Measurements from ENCODE around the gene MME.
"Not testable (repeated sequence)": the region's sequence is repeated elsewhere in the genome, so short reads cannot be mapped to it uniquely, and the experiment has no call there.

MME gene

DNA sequence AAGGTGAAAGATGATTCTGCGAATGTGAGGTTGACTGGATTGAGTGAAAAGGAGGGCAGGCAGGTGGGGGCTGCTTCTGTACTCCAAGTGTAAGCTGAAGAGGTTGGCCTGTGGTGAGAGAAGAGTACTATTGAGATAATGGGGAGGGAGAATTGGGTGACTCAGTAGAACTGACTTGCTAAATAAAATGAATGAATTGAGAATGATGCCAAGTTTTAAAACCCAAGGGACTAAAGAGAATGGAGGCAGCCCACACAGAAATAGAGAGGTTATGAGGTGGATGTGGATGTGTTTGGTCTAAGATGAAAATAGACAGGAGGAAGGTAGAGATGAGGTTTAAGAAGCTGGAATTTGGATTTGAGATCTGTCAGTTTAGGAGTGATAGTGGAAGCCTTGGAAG lies 5.9 kb downstream of the MME start:
- DNase-seq: no peak

DNA sequence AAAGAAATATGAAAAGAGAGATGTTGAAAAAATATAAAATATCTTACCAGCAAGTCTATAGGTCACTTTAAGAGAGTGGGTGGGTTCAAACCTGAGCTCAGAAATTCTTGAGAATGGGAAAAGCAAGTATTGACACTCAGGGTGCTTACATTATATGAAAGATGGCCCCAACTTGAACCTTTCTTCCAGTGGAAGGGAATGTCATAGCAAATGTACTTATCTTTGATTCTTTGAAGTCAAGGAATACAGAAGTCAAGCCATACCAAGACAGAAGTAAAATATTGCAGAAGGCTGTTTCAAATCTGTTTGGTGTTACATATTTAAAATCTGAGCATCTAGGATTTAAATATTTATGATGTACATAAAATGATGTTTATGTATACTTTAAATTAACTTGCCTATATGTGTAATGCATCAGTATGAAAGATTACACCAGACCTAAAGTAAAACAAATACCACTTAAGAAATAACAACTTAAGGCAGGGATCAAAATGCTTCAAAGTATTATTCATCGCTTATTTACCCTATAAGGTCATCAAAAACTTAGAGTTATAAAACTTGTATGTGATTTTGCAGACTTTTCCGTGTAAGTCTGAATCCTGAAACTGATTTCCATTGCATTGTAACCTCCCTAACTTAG lies 8.7 kb downstream of the MME start:
- no peak for DNase-seq

DNA sequence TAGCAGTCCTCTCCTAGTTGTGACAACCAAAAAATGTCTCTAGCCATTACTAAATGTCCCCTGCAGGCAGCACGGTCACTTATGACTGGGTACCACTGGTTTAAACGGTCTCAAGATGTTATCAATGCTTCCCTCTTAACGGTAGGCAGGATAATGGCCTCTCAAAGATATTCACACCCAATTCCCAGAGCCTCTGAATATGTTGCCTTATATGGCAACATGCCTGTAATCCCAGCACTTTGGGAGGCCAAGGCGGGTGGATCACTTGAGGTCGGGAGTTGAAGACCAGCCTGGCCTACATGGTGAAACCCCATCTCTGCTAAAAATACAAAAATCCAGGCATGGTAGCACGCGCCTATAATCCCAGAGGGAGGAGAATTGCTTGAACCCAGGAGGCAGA lies 9.4 kb downstream of the MME start:
- DNase-seq: no peak

DNA sequence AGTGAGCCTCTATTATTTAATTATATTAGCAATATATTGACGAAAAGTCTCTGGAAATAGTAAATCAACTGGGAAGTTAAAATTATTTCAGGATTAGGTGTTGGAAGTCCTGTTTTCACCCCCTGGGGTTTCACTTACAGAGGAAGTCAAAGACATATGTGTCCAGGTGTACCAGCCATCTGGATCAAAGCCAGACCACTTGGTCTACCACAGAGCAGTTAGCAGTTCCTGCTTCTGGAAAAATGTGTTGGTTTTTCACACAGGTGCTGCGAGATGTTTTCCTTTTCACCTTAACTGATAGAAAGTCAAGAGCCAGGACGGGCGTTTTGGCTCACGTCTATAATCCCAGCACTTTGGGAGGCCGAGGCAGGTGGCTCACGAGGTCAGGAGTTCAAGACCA lies 13.1 kb downstream of the MME start:
- DNase-seq: no peak

DNA sequence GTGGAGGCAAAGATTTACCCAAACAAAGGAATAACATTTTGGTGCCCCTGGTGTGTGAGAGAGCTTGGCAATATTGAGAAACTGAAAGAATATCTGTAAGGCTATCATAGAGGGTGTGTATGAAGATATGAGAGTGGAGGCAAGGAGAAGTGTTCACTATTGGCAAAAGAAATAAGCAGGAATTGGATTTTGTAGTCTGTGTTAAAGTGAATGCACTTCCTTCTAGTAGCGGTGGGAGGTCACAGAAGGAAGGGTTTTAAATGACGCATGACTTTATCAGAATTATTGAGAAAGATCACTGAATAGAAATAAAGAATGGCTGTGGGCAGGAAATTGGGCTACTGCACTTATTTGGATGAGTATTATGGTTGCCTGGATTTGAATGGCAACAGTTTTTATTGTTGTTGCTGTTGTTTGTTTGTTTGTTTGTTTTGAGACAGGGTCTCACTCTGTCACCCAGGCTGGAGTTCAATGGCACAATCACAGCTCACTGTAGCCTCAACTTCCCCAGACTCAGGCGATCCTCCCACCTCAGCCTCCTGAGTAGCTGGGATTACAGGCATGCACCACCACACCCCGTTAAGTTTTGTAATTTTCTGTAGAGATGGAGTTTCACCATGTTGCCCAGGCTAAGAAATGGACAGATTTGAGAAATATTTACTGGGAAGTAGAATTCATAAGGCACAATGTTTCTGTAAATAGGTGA lies 16.3 kb downstream of the MME start:
- DNase-seq: no peak

DNA sequence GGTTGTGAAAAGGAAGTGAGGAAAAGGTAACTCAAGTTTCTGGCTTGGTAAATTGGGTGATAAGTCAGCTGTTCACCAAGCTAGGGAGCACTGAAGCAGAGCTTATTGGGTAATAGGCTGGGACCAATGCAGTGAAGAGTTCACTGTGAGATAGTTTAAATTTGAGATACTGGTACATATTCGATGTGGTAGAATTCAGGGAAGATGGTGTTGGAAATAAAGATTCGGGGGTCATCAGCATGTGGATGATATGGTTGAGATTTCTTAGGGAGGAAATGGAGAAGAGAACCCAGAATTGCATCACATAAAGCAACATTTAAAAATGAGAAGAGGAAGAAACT lies 16.9 kb downstream of the MME start:
- DNase-seq: no peak

DNA sequence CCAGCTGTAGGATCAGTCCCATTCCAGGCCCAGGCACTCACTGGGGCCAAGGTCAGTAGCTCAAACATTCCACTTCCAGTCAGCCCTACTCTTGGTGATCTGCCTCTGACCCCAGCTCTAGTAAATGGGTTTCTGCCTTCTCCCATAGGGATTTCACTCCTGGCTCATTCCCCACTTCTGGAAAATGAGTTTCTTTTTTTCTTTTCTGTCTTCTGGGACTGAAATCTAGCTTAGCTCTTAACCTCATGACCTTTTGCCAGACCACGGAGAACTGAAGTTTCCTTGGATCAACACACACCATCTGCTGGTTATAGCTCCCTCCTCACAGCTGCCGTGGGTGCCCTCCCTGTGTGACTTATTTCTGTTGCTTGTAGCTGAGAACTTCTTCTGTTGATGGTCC lies 21.3 kb downstream of the MME start:
- DNase-seq: no peak

DNA sequence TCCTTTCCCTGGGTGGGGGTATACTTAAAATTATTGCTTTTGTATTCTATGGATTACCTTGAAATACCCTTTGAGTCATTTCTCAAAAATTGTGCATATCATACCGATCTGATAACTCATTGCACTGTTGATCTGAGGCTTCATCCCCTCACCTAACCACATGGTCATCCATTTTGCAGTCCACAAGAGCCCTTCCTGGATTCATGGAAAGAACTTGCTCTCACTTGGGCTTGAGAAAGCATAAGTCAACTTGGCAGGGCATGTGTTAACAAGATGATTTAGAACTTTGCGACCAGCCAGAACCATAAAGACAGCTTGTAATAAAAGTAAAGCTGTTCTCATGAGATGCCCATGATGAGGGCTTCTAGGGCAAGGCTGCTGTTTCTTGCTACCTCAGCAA lies 22.2 kb downstream of the MME start:
- DNase-seq: no peak

DNA sequence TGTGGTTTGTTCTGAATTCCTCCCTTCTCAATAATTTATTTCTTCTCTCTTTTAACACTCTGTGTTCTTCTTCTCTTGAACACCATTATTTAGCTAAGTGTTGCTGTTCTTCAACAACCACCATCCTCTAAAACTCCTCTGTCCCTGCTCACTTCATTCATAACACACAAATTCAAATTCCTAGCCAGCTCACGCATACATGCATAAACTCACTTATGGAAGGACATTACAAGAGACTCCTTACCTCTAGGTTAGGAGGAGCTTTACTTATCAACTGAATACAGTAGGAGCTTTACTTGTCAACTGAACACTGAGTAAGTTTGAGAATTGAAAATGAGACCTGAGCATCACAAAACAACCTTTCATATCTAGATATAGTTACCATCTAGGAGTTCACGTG lies 23.6 kb downstream of the MME start:
- DNase-seq: no peak

DNA sequence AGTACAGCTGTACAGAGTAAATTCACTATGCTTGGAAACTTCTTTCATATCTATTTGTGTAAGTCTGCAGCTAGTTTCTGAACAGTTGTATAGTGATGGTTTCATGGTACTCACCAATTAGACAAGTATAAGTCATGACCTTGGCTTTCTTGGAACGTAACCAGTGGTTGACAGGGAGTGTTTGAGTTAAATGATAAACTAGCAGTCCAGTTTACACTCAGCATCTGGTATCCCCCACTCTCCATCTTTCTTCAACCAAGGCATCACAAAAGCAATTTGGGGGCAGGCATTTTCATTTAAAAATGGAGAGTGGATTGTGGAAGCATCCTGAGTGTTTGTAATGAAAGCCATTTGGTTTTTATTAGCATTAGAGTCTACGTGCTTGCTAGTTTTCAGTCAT lies 26.0 kb downstream of the MME start:
- no peak for DNase-seq

DNA sequence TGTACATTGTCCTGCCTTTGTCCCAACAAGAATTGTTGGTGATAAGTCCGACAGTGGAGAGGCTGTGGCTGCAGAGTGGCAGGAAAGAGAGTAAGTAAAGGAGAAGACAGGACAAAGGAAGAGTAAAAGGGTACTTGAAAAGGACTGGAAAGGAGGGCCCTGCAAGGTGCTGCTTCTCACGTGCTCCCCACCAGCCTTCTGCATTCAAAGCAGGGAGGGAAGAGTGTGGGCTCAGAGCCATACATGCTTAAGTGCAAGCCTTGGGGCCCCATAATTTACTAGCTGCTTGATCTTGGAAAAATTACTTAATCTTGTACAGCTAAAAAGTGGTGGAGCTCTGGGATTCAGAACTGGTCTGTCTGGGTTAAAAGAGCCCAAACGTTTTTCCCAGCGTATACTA lies 29.9 kb downstream of the MME start:
- no peak for DNase-seq

DNA sequence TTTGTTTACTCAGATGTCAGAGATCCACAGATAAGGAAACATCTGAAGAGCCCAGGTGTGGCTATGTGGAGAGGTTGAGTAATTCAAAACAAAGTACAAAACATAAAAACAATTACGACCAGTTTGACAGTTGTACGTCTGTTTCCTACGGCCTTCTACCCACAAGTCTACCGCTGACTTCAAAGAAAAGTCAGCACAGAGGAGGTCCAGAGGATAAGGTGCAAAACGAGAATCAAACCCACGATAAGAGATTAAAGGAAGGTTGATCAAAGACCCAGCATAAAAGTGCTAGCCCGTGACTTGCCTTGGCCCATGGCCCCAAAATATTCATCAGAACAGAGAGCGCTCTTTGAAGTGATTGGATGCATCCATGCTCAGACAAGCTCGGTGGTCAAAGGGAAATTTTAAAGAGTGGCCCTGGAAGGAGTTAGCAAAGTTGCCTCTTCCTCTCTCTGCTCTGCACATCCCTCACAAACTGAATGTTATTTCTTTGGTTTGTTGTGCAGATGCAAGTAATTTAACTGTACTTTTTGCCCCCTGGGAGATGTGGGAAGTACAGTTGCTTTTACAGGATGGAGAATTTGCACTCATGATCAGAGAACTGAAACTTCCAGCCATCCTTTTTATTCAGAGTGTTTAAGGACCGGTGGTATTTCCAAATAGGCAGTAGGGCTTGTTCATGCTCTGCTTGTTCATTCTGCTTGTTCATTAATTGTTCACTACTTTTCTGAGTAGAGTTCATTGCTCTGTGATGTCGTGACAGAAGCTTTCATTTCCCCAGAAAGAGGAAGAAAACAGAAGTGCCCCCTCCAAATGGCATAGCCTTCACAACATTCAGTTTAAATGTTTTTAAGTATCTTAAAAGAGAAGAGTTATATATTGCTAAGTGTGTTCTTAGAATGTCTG lies 31.1 kb downstream of the MME start:
- no peak for DNase-seq

DNA sequence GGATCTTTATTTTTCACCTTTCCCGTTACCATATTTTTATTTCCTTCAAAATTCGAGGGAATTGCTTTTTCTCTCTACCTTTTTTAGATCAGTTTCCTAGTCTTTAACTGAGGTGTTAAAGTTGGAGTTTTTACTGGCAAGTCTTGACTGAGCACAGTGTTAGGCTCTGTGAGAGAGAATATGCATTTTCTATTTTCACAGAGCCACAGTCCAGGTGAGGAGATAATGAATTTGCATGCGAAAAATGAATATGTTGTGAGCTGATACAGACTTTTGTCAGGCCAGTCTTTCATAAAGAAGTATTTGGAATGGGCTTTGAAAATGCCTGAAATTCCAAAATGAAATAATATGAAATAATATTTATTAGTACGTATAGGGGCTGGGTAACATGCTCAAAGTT lies 31.9 kb downstream of the MME start:
- DNase-seq: no peak

DNA sequence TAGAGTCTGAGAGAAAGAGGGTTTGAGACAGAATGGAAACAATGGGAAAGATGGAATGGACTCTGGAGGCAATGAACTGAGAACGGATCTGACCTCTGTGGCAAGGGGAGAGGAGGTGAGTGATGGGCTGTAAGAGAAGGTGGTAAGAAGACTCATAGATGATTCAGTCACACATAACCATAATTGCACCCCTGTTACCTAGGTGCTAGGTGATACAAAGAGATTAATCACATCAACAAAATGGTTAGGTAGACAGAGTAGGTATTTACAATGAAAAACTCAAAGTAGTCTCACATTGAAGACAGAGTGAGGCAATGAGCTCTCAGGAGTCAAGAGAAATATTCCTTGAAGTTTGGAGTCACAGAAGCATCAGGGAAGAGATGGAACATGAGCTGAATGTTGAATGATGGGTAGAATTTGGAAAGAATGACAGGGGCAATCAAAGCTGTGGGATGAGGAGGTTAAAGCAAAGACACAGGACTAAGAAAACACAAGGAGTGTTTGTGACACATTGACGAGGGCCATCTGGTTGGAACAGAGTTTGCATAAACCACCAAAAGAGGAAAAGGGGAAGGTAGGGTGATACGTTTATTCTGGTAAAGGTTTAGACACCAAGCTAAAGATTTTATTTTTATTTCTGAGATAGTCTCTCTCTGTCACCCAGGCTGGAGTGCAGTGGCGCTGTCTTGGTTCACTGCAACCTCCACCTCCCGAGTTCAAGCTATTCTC lies 32.7 kb downstream of the MME start:
- no peak for DNase-seq

DNA sequence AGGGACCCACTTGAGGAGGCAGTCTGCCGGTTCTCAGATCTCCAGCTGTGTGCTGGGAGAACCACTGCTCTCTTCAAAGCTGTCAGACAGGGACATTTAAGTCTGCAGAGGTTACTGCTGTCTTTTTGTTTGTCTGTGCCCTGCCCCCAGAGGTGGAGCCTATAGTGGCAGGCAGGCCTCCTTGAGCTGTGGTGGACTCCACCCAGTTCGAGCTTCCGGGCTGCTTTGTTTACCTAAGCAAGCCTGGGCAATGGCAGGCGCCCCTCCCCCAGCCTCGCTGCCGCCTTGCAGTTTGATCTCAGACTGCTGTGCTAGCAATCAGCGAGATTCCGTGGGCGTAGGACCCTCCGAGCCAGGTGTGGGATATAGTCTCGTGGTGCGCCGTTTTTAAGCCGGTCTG lies 44.6 kb downstream of the MME start:
- not testable (repeated sequence) for DNase-seq

DNA sequence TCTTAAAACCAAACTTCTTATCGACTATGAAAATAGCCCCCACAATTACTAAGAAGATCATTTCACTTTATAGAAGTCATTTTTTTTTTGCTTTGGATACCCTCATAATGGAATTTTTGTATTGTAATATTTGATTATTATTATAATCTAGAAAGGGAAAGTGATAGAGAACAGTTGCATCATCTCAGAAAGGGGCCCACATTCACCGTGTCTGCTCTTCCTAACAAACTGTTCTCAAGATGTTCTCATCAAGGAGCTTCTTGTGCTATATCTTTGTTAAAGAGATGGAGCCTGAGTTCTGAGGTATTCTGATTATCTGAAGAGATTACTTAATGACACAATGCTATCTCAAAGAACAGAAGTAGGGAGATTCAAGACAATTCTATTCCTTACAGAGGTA lies 49.3 kb downstream of the MME start:
- no peak for DNase-seq

DNA sequence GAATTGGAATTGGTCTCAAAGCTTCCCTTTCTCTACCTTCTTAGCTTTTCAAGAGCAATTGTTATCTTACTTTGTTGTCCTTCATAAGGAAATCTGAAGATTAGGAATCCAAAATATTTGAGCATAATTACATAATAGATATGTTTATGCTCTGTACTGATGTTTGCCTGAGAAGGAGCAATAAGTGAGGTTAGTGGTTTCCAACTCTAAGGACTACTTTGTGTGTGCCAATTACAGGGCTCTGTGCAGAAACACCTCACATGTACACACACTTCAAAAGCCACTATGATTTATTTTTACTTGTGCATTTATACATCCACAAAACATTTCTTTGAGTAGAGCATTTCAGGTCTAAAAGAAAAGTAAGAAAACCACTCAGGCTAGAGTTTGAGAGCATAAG lies 49.9 kb downstream of the MME start:
- no peak for DNase-seq

DNA sequence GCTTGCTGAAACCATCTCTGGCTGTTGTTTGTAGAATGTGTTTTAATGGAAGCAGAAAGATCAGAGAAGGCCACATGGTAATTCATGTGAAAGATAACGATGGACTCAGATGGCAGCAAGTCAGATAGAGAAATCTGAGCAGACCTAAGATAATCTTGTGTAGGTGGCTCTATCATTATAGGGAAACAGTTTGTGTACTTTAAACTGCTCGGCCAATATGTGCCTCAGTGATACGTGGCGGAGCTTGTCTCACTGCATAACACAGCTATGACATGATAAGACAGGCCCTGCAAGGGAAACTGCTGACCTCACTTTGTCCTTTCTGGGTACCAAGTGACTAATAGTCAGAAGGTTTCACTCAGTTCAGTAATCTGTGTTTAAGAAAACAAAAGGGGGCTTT lies 51.0 kb downstream of the MME start:
- DNase-seq: no peak

DNA sequence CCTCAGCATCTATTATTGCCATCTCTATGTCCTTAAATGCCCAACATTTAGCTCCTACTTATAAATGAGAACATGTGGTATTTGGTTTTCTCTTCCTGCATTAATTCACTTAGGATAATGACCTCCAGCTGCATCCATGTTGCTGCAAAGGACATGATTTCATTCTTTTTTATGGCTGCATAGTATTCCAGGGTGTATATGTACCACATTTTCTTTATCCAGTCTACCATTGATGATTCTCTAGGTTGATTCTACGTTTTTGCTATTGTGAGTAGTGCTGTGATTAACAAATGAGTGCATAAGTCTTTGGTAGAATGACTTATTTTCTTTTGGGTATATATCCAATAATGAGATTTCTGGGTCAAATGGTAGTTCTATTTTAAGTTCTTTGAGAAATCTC lies 54.2 kb downstream of the MME start:
- DNase-seq: not testable (repeated sequence)

DNA sequence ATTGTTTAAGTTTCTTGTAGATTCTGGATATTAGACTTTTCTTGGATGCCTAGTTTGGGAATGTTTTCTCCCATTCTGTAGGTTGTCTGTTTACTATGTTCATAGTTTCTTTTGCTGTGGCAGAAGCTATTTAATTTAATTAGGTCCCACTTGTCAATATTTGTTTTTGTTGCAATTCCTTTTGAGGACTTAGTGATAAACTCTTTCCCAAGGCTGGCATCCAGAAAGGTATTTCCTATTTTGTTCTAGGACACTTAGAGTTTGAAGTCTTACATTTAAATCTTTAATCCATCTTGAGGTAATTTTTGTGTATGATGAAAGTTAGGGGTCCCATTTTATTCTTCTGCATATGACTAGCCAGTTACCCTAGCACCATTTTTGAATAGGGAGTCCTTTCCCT lies 54.9 kb downstream of the MME start:
- DNase-seq: no peak

DNA sequence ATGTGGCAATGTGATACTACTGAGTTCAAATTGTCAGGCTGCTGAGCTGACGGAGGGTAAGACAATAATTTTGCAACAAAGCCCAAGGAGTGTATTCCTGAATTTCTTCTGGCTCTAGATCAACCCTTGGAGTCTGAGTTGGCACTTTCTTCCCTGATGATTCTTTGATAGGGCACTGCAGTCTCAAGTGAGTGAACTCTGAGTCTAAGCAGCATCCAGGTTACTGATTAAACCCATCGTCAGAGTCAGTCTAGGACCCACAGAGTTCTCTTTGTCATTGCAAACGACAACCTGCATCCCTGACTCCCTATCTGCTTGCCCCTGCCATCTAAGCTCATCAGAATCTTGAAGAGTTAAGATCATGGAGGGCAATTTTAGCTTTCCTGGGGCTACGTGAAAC lies 58.6 kb downstream of the MME start:
- DNase-seq: no peak

DNA sequence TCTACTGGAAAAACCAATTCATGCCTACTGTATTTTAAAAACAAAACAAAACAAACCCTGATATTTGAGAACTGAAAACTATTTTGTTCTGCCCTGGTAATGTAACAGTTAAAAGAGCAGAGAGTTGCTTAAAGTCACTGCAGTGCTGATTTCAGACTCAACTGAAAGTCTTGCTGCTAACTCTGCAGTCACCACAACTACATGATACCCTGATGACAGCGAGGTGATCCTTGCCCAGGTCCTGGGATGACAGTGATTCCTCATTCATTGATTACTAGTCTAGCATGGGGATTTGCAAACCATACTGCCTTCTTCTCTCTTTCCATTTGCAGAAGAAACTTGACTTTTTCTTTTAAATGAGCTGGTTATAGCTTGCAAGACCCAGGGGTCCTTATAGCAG lies 67.5 kb downstream of the MME start:
- DNase-seq: no peak

DNA sequence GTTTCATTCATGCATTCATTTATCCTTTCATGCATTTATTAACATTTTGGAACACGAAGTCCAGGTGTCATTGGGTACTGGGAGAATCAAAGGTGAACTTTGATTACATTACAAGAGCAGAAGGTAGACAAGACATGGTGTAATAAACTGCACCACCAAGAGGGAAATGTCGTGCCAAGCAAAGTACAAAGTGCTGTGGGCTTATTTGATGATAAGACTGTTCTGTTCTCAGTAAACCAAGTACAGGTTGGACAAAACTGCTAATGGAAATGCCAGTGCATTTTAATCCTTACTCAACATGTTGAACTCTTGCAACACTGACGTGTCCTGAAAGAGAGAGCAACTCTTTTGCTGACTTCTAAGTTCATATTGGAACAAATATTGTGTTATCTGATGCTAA lies 69.4 kb downstream of the MME start:
- no peak for DNase-seq
